Keratinocyte (primary cell): ENCODE measurements around the gene METTL24. TPM values are rescaled to one million over a fixed set of nuclear protein-coding genes. Genes with fewer than 3 reads are reported as not detected.

Experiments
- DNase-seq: peaks from one replicate; pipeline ENCODE4 v3.0.0-alpha.2; 2011; ENCODE audit warnings: low read depth, missing footprints, low spot score
- FAIRE-seq: peaks from 2 replicates; lab custom pipeline; 2011; peaks lifted over from hg19 to GRCh38; lab: Jason Lieb, UNC
- H2AFZ ChIP-seq: 2 replicates; pipeline ENCODE4 v1.6.0; 2012; ENCODE audit warnings: low read length, control low read depth, inconsistent platforms; ENCODE audit not compliant: control insufficient read depth
- H3K27ac ChIP-seq: 2 replicates; pipeline ENCODE4 v1.5.1; 2011; ENCODE audit warnings: low read length; ENCODE audit not compliant: control insufficient read depth, insufficient read depth
- H3K27me3 ChIP-seq: 3 replicates; pipeline ENCODE4 v1.6.0; 2011; ENCODE audit warnings: low read length; ENCODE audit not compliant: control insufficient read depth, insufficient read depth; ENCODE audit errors: extremely low read depth
- H3K36me3 ChIP-seq, 2 experiments: 2 replicates in 1 of 2; 3 replicates in 1 of 2; pipeline ENCODE4 v1.5.1; 2011; ENCODE audit warnings: low read length in 2 of 2, mild to moderate bottlenecking in 1 of 2; ENCODE audit not compliant: control insufficient read depth in 2 of 2, insufficient read depth in 2 of 2; ENCODE audit errors: extremely low read depth in 1 of 2
- H3K4me1 ChIP-seq: 3 replicates; pipeline ENCODE4 v1.5.1; 2011; ENCODE audit warnings: low read length; ENCODE audit not compliant: control insufficient read depth, insufficient read depth; ENCODE audit errors: extremely low read depth
- H3K4me2 ChIP-seq: 3 replicates; pipeline ENCODE4 v1.6.0; 2011; ENCODE audit warnings: low read depth, low read length; ENCODE audit not compliant: control insufficient read depth, insufficient read depth; ENCODE audit errors: extremely low read depth
- H3K4me3 ChIP-seq, 3 experiments: fragments of 200-600 bp in 1 of 3; sonication (generic) in 1 of 3; 2 replicates in 2 of 3; 3 replicates in 1 of 3; pipeline ENCODE4 v1.5.1; 2011 to 2016; ENCODE audit warnings: low read length in 3 of 3, mild to moderate bottlenecking in 3 of 3, control low read depth in 2 of 3, inconsistent platforms in 1 of 3, low read depth in 1 of 3, mixed read lengths in 1 of 3, mixed run types in 1 of 3, moderate library complexity in 1 of 3; ENCODE audit not compliant: control insufficient read depth in 2 of 3, insufficient read depth in 2 of 3; ENCODE audit errors: extremely low read depth in 1 of 3
- H3K79me2 ChIP-seq: 2 replicates; pipeline ENCODE4 v1.6.0; 2012; ENCODE audit warnings: low read length; ENCODE audit not compliant: control insufficient read depth, insufficient read depth
- H3K9ac ChIP-seq: 3 replicates; pipeline ENCODE4 v1.6.0; 2011; ENCODE audit warnings: low read length; ENCODE audit not compliant: control insufficient read depth, insufficient read depth; ENCODE audit errors: extremely low read depth
- H3K9me1 ChIP-seq: 3 replicates; pipeline ENCODE4 v1.6.0; 2011; ENCODE audit warnings: low read length; ENCODE audit not compliant: control insufficient read depth, insufficient read depth; ENCODE audit errors: extremely low read depth
- H3K9me3 ChIP-seq: 2 replicates; pipeline ENCODE4 v1.5.1; 2012; ENCODE audit warnings: low read depth, low read length; ENCODE audit not compliant: control insufficient read depth
- H4K20me1 ChIP-seq: 3 replicates; pipeline ENCODE4 v1.6.0; 2011; ENCODE audit warnings: low read length; ENCODE audit not compliant: control insufficient read depth, insufficient read depth; ENCODE audit errors: extremely low read depth
- CTCF ChIP-seq, 3 experiments: IDR thresholded peaks in 1 of 3; conservative IDR thresholded peaks in 1 of 3; optimal IDR thresholded peaks in 1 of 3; 2 replicates in 2 of 3; 3 replicates in 1 of 3; pipeline versions ENCODE3 to v1.5.1; 2011; ENCODE audit warnings: low read length in 3 of 3, mild to moderate bottlenecking in 3 of 3, moderate library complexity in 2 of 3, control low read depth in 1 of 3, inconsistent platforms in 1 of 3; ENCODE audit not compliant: insufficient read depth in 2 of 3; ENCODE audit errors: extremely low read depth in 1 of 3
- EZH2 ChIP-seq: IDR thresholded peaks from one replicate; pipeline ENCODE4 v1.6.1; 2012; ENCODE audit warnings: inconsistent platforms, mild to moderate bottlenecking, low read length, moderate library complexity
- dilution Hi-C: fragments of 300-500 bp; cut with MboI; formaldehyde crosslinking; loops from one replicate; pipeline ENCODE4 v1.7.0; 2020; ENCODE audit warnings: low sequenced_read_pairs; ENCODE audit not compliant: extremely low pct_ligation_motif_present
- polyA plus RNA-seq, 5 experiments: library from polyadenylated mRNA; depleted of rRNA in 3 of 5; stranded (reverse) in 3 of 5; stranded (forward) in 1 of 5; unstranded in 1 of 5; fragments of >200 nt; gene quantifications; 1 replicate in 1 of 5; 2 replicates in 3 of 5; 3 replicates in 1 of 5; pipeline versions ENCODE4 v1.2.1 to v1.2.3, GENCODE V29; 2011 to 2012; ENCODE audit warnings: missing spikeins in 2 of 5, low read depth in 1 of 5, low replicate concordance in 1 of 5

Gene METTL24
- polyA plus RNA-seq, 1 donor (not counting 4 experiments of a cell fraction or from before 2014, with no cell fraction given), result not detected

GRCh38 chr6:110395221-110395620, 37.1 kb upstream of the METTL24 start:
- DNase-seq (no peak), FAIRE-seq (no peak)
- Histone ChIP-seq H3K9me3 (no peaks in the 10 kb centered on the region), H3K4me3 (no peak overlapping the region), H3K4me2 (no peak overlapping the region), H2AFZ (no peak overlapping the region), H3K9me1 (no peaks in the 10 kb centered on the region), H4K20me1 (no peaks in the 10 kb centered on the region), H3K27ac (no peak overlapping the region), H3K79me2 (no peaks in the 10 kb centered on the region), H3K27me3 (no peaks in the 10 kb centered on the region), H3K36me3 (no peaks in the 10 kb centered on the region), H3K4me1 (peaks cover 3% of the 10 kb centered on the region), H3K9ac (no peak overlapping the region)
- dilution Hi-C loops, result no loop called here
- no peak for TF ChIP-seq EZH2
- TF ChIP-seq CTCF (optimal IDR thresholded peaks at IDR 0.05 in 1 of 3, IDR thresholded peaks at IDR 0.05 in 1 of 3, conservative IDR thresholded peaks at IDR 0.05 in 1 of 3; ENCODE audit: extremely low read depth in 1 of 3, insufficient read depth in 2 of 3, low read length in 3 of 3), result no peak

- Histone ChIP-seq H3K36me3 (no peaks in the 10 kb centered on the region), H3K9ac (no peak overlapping the region), H2AFZ (no peak overlapping the region), H4K20me1 (no peaks in the 10 kb centered on the region), H3K27ac (no peak overlapping the region), H3K4me2 (no peak overlapping the region), H3K4me1 (peaks cover 3% of the 10 kb centered on the region), H3K4me3 (no peak overlapping the region), H3K9me1 (no peaks in the 10 kb centered on the region), H3K27me3 (no peaks in the 10 kb centered on the region), H3K79me2 (no peaks in the 10 kb centered on the region), H3K9me3 (no peaks in the 10 kb centered on the region)
- no peak for TF ChIP-seq CTCF (optimal IDR thresholded peaks at IDR 0.05 in 1 of 3, IDR thresholded peaks at IDR 0.05 in 1 of 3, conservative IDR thresholded peaks at IDR 0.05 in 1 of 3; ENCODE audit: extremely low read depth in 1 of 3, insufficient read depth in 2 of 3, low read length in 3 of 3)
- TF ChIP-seq EZH2, result no peak
- dilution Hi-C loops, result no loop called here
- no peak for FAIRE-seq
- DNase-seq, result no peak
Observed at GRCh38 chr6:110394409-110394808, 36.3 kb upstream of the METTL24 start.
